Measurements from ENCODE around the gene ARL5A.

DNA sequence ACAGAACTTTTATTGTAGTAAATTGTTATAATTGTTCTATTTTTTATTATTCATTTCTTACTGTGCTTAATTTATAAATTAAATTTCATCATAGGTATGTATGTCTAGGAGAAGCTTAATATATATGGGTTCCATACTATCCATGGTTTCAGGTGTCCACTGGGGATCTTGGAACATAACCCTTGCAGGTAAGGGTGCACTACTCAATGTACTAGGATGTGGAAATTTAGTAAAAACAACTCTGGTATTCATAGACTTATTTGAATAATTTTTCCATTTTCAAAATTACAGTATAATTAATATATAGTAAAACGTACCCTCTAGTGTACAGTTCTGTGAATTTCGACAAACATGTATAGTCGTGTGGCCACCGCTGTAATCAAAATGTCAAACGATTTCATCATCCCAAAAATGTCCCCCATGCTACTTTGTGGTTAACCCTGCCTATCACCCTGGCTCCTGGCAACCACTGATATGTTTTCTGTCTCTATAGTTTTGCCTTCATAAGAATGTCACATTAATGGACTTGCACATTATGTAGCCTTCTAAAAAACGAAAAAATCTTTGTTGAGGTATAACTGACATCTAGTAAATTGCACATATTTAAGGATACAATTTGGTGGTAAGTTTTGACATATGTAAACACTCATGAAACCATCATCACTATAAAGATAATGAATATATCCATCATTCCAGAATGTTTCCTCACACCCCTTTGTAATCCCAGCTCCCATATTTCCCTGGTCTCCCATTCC, 45.7 kb downstream of the ARL5A start:
- TF ChIP-seq, protein P1, sequence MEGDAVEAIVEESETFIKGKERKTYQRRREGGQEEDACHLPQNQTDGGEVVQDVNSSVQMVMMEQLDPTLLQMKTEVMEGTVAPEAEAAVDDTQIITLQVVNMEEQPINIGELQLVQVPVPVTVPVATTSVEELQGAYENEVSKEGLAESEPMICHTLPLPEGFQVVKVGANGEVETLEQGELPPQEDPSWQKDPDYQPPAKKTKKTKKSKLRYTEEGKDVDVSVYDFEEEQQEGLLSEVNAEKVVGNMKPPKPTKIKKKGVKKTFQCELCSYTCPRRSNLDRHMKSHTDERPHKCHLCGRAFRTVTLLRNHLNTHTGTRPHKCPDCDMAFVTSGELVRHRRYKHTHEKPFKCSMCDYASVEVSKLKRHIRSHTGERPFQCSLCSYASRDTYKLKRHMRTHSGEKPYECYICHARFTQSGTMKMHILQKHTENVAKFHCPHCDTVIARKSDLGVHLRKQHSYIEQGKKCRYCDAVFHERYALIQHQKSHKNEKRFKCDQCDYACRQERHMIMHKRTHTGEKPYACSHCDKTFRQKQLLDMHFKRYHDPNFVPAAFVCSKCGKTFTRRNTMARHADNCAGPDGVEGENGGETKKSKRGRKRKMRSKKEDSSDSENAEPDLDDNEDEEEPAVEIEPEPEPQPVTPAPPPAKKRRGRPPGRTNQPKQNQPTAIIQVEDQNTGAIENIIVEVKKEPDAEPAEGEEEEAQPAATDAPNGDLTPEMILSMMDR (IDR thresholded peaks at IDR 0.05): no peak
- TF ChIP-seq POLR2A (IDR thresholded peaks at IDR 0.05): no peak
